GM12872 (cell line): ENCODE results near the gene CCDC69.

Source experiments
- CTCF ChIP-seq: IDR thresholded peaks from 3 replicates; pipeline ENCODE4 v1.5.1; 2011; ENCODE audit warnings: low read depth, mild to moderate bottlenecking, low read length, moderate library complexity; ENCODE audit not compliant: insufficient read depth

Gene CCDC69

GRCh38 chr5:151251621-151252020 is 27.7 kb upstream of the CCDC69 start:
- TF ChIP-seq CTCF = no peak

- TF ChIP-seq CTCF = no peak
Observed at GRCh38 chr5:151251001-151251551, 27.2 kb upstream of the CCDC69 start.

GRCh38 chr5:151250346-151251000 is 26.6 kb upstream of the CCDC69 start:
- TF ChIP-seq CTCF = no peak

- no peak for TF ChIP-seq CTCF
Observed at GRCh38 chr5:151249281-151249680, 25.4 kb upstream of the CCDC69 start.

- no peak for TF ChIP-seq CTCF
Observed at GRCh38 chr5:151248651-151249050, 24.8 kb upstream of the CCDC69 start.

- TF ChIP-seq CTCF = no peak
Observed at GRCh38 chr5:151245680-151246219, 21.9 kb upstream of the CCDC69 start.

GRCh38 chr5:151244206-151244605 is 20.3 kb upstream of the CCDC69 start:
- no peak for TF ChIP-seq CTCF
